NCI-H128 (cell line): ENCODE results near the gene SLC4A2.

ENCODE experiments used
- DNase-seq: peaks from one replicate; lab custom pipeline; 2025; ENCODE audit not compliant: unreplicated experiment; lab: John Stamatoyannopoulos, UW

The SLC4A2 gene

GRCh38 chr7:151114151-151115090 is 55.0 kb downstream of the SLC4A2 start:
- DNase-seq, result no peak

GRCh38 chr7:151115121-151115835 is 55.9 kb downstream of the SLC4A2 start:
- DNase-seq, result no peak

GRCh38 chr7:151115836-151116418 is 56.5 kb downstream of the SLC4A2 start:
- DNase-seq, result no peak

GRCh38 chr7:151116603-151117440 is 57.4 kb downstream of the SLC4A2 start:
- no peak for DNase-seq

- DNase-seq, result no peak
Measured at GRCh38 chr7:151117565-151117964, 58.2 kb downstream of the SLC4A2 start.

- no peak for DNase-seq
Measured at GRCh38 chr7:151118108-151119054, 59.0 kb downstream of the SLC4A2 start.

- DNase-seq, result no peak
Measured at GRCh38 chr7:151119055-151119415, 59.6 kb downstream of the SLC4A2 start.

- DNase-seq, result no peak
Measured at GRCh38 chr7:151119902-151120301, 60.5 kb downstream of the SLC4A2 start.

- no peak for DNase-seq
Measured at GRCh38 chr7:151120896-151121295, 61.5 kb downstream of the SLC4A2 start.

GRCh38 chr7:151121380-151122170 is 62.2 kb downstream of the SLC4A2 start:
- DNase-seq, result no peak

- no peak for DNase-seq
Measured at GRCh38 chr7:151122276-151122675, 62.9 kb downstream of the SLC4A2 start.

- no peak for DNase-seq
Measured at GRCh38 chr7:151122796-151123157, 63.4 kb downstream of the SLC4A2 start.

- DNase-seq, result no peak
Measured at GRCh38 chr7:151123158-151123821, 63.9 kb downstream of the SLC4A2 start.

- DNase-seq, result peak; percentile 35
Measured at GRCh38 chr7:151123822-151124464, 64.6 kb downstream of the SLC4A2 start.

GRCh38 chr7:151124481-151124880 is 65.1 kb downstream of the SLC4A2 start:
- DNase-seq, result no peak

GRCh38 chr7:151124899-151125399 is 65.6 kb downstream of the SLC4A2 start:
- DNase-seq, result no peak

- DNase-seq, result no peak
Measured at GRCh38 chr7:151125470-151125845, 66.1 kb downstream of the SLC4A2 start.
